ENCODE results near the gene PTGES3. TPM values are rescaled to one million over a fixed set of nuclear protein-coding genes. Genes with fewer than 3 reads are reported as not detected.

The PTGES3 gene
- total RNA-seq, 2 experiments from 2014 or later: 284 to 386 TPM

- peak overlapping the region; percentile 97 for H3K4me3 Mint-ChIP-seq
- DNase-seq (no peak), ATAC-seq (no peak)
- ChIA-PET POLR2A (interaction anchor here (1.2 to 2.6 kb wide), 3 partner anchors 33 to 86 kb away, joined by 4 to 16 read pairs (median 8); partner anchors contain the start of gene PTGES3), CTCF (interaction anchor here (0.6 to 1.3 kb wide), 4 partner anchors 13 to 33 kb away, joined by 3 to 4 read pairs (median 3); partner anchors contain the start of gene PTGES3)
- no peaks in the 10 kb centered on the region for H3K27me3 Mint-ChIP-seq
- H3K27ac Mint-ChIP-seq: peak overlapping the region; percentile 85
- no peaks in the 10 kb centered on the region for H3K9me3 Mint-ChIP-seq (ENCODE audit: low read depth)
- H3K36me3 Mint-ChIP-seq (ENCODE audit: low read depth): peaks cover 78% of the 10 kb centered on the region
- intact Hi-C loops (cut with DNase I, micrococcal nuclease): loop anchor here in 1 of 2 experiments (10.0 kb wide), 1 partner anchor 387 kb away; the partner anchor contains the start of genes IL23A and PAN2
- peaks cover 65% of the 10 kb centered on the region for H3K4me1 Mint-ChIP-seq
Observed at GRCh38 chr12:56721721-56722120, 33.6 kb upstream of the PTGES3 start.

- DNase-seq: no peak
- intact Hi-C loops (cut with DNase I, micrococcal nuclease): loop anchor here in 1 of 2 experiments (10.0 kb wide), 1 partner anchor 386 kb away; the partner anchor contains the start of genes IL23A and PAN2
- no peaks in the 10 kb centered on the region for H3K9me3 Mint-ChIP-seq (ENCODE audit: low read depth)
- peak overlapping the region; percentile 97 for H3K4me3 Mint-ChIP-seq
- peaks cover 70% of the 10 kb centered on the region for H3K4me1 Mint-ChIP-seq
- H3K27me3 Mint-ChIP-seq: no peaks in the 10 kb centered on the region
- peaks cover 83% of the 10 kb centered on the region for H3K36me3 Mint-ChIP-seq (ENCODE audit: low read depth)
- POLR2A ChIA-PET: interaction anchor here (0.7 to 1.9 kb wide), 2 partner anchors 32 to 85 kb away, joined by 3 to 8 read pairs; no protein-coding TSS in a partner anchor
- CTCF ChIA-PET: interaction anchor here (1.3 kb wide), 1 partner anchor 33 kb away, joined by 3 read pairs; the partner anchor contains the start of gene PTGES3
- H3K27ac Mint-ChIP-seq: peak overlapping the region; percentile 85
- no peak for ATAC-seq
Observed at GRCh38 chr12:56721216-56721615, 33.1 kb upstream of the PTGES3 start.

GRCh38 chr12:56720731-56721151 is 32.7 kb upstream of the PTGES3 start:
- peaks cover 71% of the 10 kb centered on the region for H3K4me1 Mint-ChIP-seq
- H3K27me3 Mint-ChIP-seq: no peaks in the 10 kb centered on the region
- H3K4me3 Mint-ChIP-seq: peak overlapping the region; percentile 97
- intact Hi-C loops (cut with DNase I, micrococcal nuclease): loop anchor here in 1 of 2 experiments (10.0 kb wide), 1 partner anchor 386 kb away; the partner anchor contains the start of genes IL23A and PAN2
- H3K27ac Mint-ChIP-seq: peak overlapping the region; percentile 85
- ATAC-seq: no peak
- ChIA-PET CTCF (interaction anchor here (1.3 kb wide), 1 partner anchor 32 kb away, joined by 3 read pairs; the partner anchor contains the start of gene PTGES3), POLR2A (interaction anchor here (0.7 to 2.6 kb wide), 3 partner anchors 31 to 85 kb away, joined by 3 to 12 read pairs (median 8); partner anchors contain the start of gene PTGES3)
- DNase-seq: no peak
- peaks cover 83% of the 10 kb centered on the region for H3K36me3 Mint-ChIP-seq (ENCODE audit: low read depth)
- H3K9me3 Mint-ChIP-seq (ENCODE audit: low read depth): no peaks in the 10 kb centered on the region

GRCh38 chr12:56719056-56719455 is 31.0 kb upstream of the PTGES3 start:
- ATAC-seq: no peak
- intact Hi-C loops (cut with DNase I, micrococcal nuclease): no loop called here
- Mint-ChIP-seq H3K27ac (peak overlapping the region; percentile 85), H3K4me3 (no peak overlapping the region), H3K36me3 (ENCODE audit: low read depth) (peaks cover 85% of the 10 kb centered on the region), H3K27me3 (no peaks in the 10 kb centered on the region), H3K9me3 (ENCODE audit: low read depth) (no peaks in the 10 kb centered on the region), H3K4me1 (peaks cover 74% of the 10 kb centered on the region)
- CTCF ChIA-PET: interaction anchor here (1.0 kb wide), 1 partner anchor 282 kb away, joined by 3 read pairs; no protein-coding TSS in a partner anchor
- no peak for DNase-seq
- POLR2A ChIA-PET: interaction anchor here (0.7 to 2.6 kb wide), 6 partner anchors 9 to 393 kb away, joined by 3 to 12 read pairs (median 6); partner anchors contain the start of gene PTGES3

- ATAC-seq (no peak), DNase-seq (no peak)
- H3K4me3 Mint-ChIP-seq: no peak overlapping the region
- peaks cover 72% of the 10 kb centered on the region for H3K4me1 Mint-ChIP-seq
- ChIA-PET CTCF (interaction anchor here (1.0 kb wide), 1 partner anchor 283 kb away, joined by 3 read pairs; no protein-coding TSS in a partner anchor), POLR2A (interaction anchor here (1.1 to 2.6 kb wide), 5 partner anchors 9 to 84 kb away, joined by 3 to 12 read pairs (median 6); partner anchors contain the start of gene PTGES3)
- peaks cover 85% of the 10 kb centered on the region for H3K36me3 Mint-ChIP-seq (ENCODE audit: low read depth)
- peak overlapping the region; percentile 85 for H3K27ac Mint-ChIP-seq
- intact Hi-C loops (cut with DNase I, micrococcal nuclease): no loop called here
- H3K27me3 Mint-ChIP-seq: no peaks in the 10 kb centered on the region
- no peaks in the 10 kb centered on the region for H3K9me3 Mint-ChIP-seq (ENCODE audit: low read depth)
Observed at GRCh38 chr12:56718636-56719035, 30.6 kb upstream of the PTGES3 start.

- H3K36me3 Mint-ChIP-seq (ENCODE audit: low read depth): peaks cover 84% of the 10 kb centered on the region
- H3K9me3 Mint-ChIP-seq (ENCODE audit: low read depth): no peaks in the 10 kb centered on the region
- H3K27ac Mint-ChIP-seq: no peak overlapping the region
- H3K4me1 Mint-ChIP-seq: peaks cover 69% of the 10 kb centered on the region
- ATAC-seq: no peak
- no peaks in the 10 kb centered on the region for H3K27me3 Mint-ChIP-seq
- ChIA-PET CTCF (interaction anchor here (0.5 to 1.0 kb wide), 2 partner anchors 34 to 283 kb away, joined by 3 to 4 read pairs; no protein-coding TSS in a partner anchor), POLR2A (interaction anchor here (0.6 to 2.8 kb wide), 6 partner anchors 8 to 81 kb away, joined by 3 to 25 read pairs (median 8); partner anchors contain the start of genes NACA and PTGES3)
- intact Hi-C loops (cut with DNase I, micrococcal nuclease): no loop called here
- no peak overlapping the region for H3K4me3 Mint-ChIP-seq
- no peak for DNase-seq
Observed at GRCh38 chr12:56718149-56718548, 30.1 kb upstream of the PTGES3 start.

GRCh38 chr12:56716933-56717880 is 29.1 kb upstream of the PTGES3 start:
- DNase-seq (no peak), ATAC-seq (no peak)
- Mint-ChIP-seq H3K36me3 (ENCODE audit: low read depth) (peaks cover 85% of the 10 kb centered on the region), H3K27ac (peak overlapping the region; percentile 84), H3K4me3 (no peak overlapping the region), H3K9me3 (ENCODE audit: low read depth) (no peaks in the 10 kb centered on the region), H3K27me3 (no peaks in the 10 kb centered on the region), H3K4me1 (peaks cover 60% of the 10 kb centered on the region)
- intact Hi-C loops (cut with DNase I, micrococcal nuclease): no loop called here
- ChIA-PET CTCF (interaction anchor here (0.5 to 1.6 kb wide), 8 partner anchors 21 to 780 kb away, joined by 3 to 4 read pairs (median 3); no protein-coding TSS in a partner anchor), POLR2A (interaction anchor here (0.6 to 2.8 kb wide), 5 partner anchors 8 to 104 kb away, joined by 3 to 25 read pairs (median 6); partner anchors contain the start of gene NACA)

- Mint-ChIP-seq H3K9me3 (ENCODE audit: low read depth) (no peaks in the 10 kb centered on the region), H3K27ac (peak overlapping the region; percentile 84), H3K36me3 (ENCODE audit: low read depth) (peaks cover 82% of the 10 kb centered on the region), H3K4me1 (peaks cover 52% of the 10 kb centered on the region), H3K4me3 (no peak overlapping the region), H3K27me3 (no peaks in the 10 kb centered on the region)
- intact Hi-C loops (cut with DNase I, micrococcal nuclease): no loop called here
- no peak for DNase-seq
- ATAC-seq: no peak
- CTCF ChIA-PET: interaction anchor here (0.6 to 1.6 kb wide), 6 partner anchors 20 to 781 kb away, joined by 3 to 4 read pairs (median 3); no protein-coding TSS in a partner anchor
- POLR2A ChIA-PET: interaction anchor here (0.6 to 2.8 kb wide), 3 partner anchors 10 to 103 kb away, joined by 3 to 25 read pairs (median 6); partner anchors contain the start of gene NACA
Observed at GRCh38 chr12:56716458-56716857, 28.4 kb upstream of the PTGES3 start.

- H3K27me3 Mint-ChIP-seq: no peaks in the 10 kb centered on the region
- peak overlapping the region; percentile 84 for H3K27ac Mint-ChIP-seq
- intact Hi-C loops (cut with DNase I, micrococcal nuclease): no loop called here
- ATAC-seq (no peak), DNase-seq (no peak)
- H3K4me3 Mint-ChIP-seq: no peak overlapping the region
- CTCF ChIA-PET: interaction anchor here (1.1 to 1.6 kb wide), 3 partner anchors 19 to 396 kb away, joined by 3 to 4 read pairs (median 4); no protein-coding TSS in a partner anchor
- peaks cover 46% of the 10 kb centered on the region for H3K4me1 Mint-ChIP-seq
- POLR2A ChIA-PET: interaction anchor here (0.9 to 2.8 kb wide), 2 partner anchors 10 to 11 kb away, joined by 6 to 25 read pairs; partner anchors contain the start of gene NACA
- H3K9me3 Mint-ChIP-seq (ENCODE audit: low read depth): no peaks in the 10 kb centered on the region
- peaks cover 80% of the 10 kb centered on the region for H3K36me3 Mint-ChIP-seq (ENCODE audit: low read depth)
Observed at GRCh38 chr12:56715798-56716197, 27.7 kb upstream of the PTGES3 start.

GRCh38 chr12:56714431-56714929 is 26.4 kb upstream of the PTGES3 start:
- POLR2A ChIA-PET: no interaction called here
- Mint-ChIP-seq H3K27me3 (no peaks in the 10 kb centered on the region), H3K4me3 (no peak overlapping the region), H3K9me3 (ENCODE audit: low read depth) (no peaks in the 10 kb centered on the region), H3K27ac (no peak overlapping the region), H3K36me3 (ENCODE audit: low read depth) (peaks cover 67% of the 10 kb centered on the region), H3K4me1 (peaks cover 33% of the 10 kb centered on the region)
- intact Hi-C loops (cut with DNase I, micrococcal nuclease): no loop called here
- CTCF ChIA-PET: interaction anchor here (0.5 to 0.7 kb wide), 2 partner anchors 11 to 48 kb away, joined by 3 read pairs; partner anchors contain the start of gene NACA
- ATAC-seq (no peak), DNase-seq (no peak)
